NCI-H2081 treated with DMSO at 0.1 percent for 48 hours (cell line): ENCODE measurements around the gene RPL13A.
A peak's percentile ranks its signal among the peaks of the same experiment; 100 is the strongest.

ENCODE experiments used
- DNase-seq: peaks from one replicate; lab custom pipeline; 2025; lab: John Stamatoyannopoulos, UW

Gene RPL13A

GRCh38 chr19:49481020-49481683, 6.3 kb upstream of the RPL13A start:
- no peak for DNase-seq

GRCh38 chr19:49486232-49486631, 1.2 kb upstream of the RPL13A start:
- no peak for DNase-seq

GRCh38 chr19:49486710-49487276, 615 bp upstream of the RPL13A start:
- DNase-seq: no peak

GRCh38 chr19:49488046-49488862, 846 bp downstream of the RPL13A start:
- no peak for DNase-seq

GRCh38 chr19:49488863-49489537, 1.6 kb downstream of the RPL13A start:
- DNase-seq: no peak

GRCh38 chr19:49489601-49490167, 2.3 kb downstream of the RPL13A start:
- no peak for DNase-seq

- no peak for DNase-seq
Measured at GRCh38 chr19:49490287-49491029, 3.0 kb downstream of the RPL13A start.

- DNase-seq: no peak
Measured at GRCh38 chr19:49491030-49491803, 3.8 kb downstream of the RPL13A start.

- DNase-seq: no peak
Measured at GRCh38 chr19:49491804-49492572, 4.6 kb downstream of the RPL13A start.

- DNase-seq: no peak
Measured at GRCh38 chr19:49492573-49493405, 5.4 kb downstream of the RPL13A start.

- no peak for DNase-seq
Measured at GRCh38 chr19:49496574-49497008, 9.2 kb downstream of the RPL13A start.

- DNase-seq: no peak
Measured at GRCh38 chr19:49497047-49497788, 9.8 kb downstream of the RPL13A start.

- no peak for DNase-seq
Measured at GRCh38 chr19:49497789-49498103, 10.3 kb downstream of the RPL13A start.

GRCh38 chr19:49498475-49498874, 11.1 kb downstream of the RPL13A start:
- DNase-seq: no peak

GRCh38 chr19:49499030-49499670, 11.7 kb downstream of the RPL13A start:
- DNase-seq: no peak

- peak; percentile 62 for DNase-seq
Measured at GRCh38 chr19:49502866-49503581, 15.6 kb downstream of the RPL13A start.

GRCh38 chr19:49503582-49503962, 16.2 kb downstream of the RPL13A start:
- no peak for DNase-seq
